HepG2 (cell line): ENCODE data around the gene CLRN2. TPM values are rescaled to one million over a fixed set of nuclear protein-coding genes. Genes with fewer than 3 reads are reported as not detected.
A peak's percentile ranks its signal among the peaks of the same experiment; 100 is the strongest.

Source experiments
- ATAC-seq: fragments of 200-7000 bp; cut with Tn5 transposase; 3 replicates; pipeline ENCODE4 v1.9.1; 2020; ENCODE audit warnings: mild to moderate bottlenecking, moderate library complexity
- BruUV-seq: library from RNA; stranded (reverse); fragments of 400-500 nt; replicated peaks from 2 replicates; lab custom pipeline; 2021; lab: Mats Ljungman, UMichigan
- CTCF ChIA-PET: fragments of 300-600 bp; formaldehyde crosslinking; extraction: SDS; loops from one replicate; lab custom pipeline; 2021; ENCODE audit warnings: low total read pairs, inconsistent platforms, low intra/inter-chr PET ratio; lab: Yijun Ruan, JAX
- POLR2A ChIA-PET: fragments of 350-600 bp; sonication (Branson Sonifier 250); formaldehyde crosslinking; loops from one replicate; lab custom pipeline; 2020; ENCODE audit warnings: antibody characterized with exemption, inconsistent platforms; lab: Yijun Ruan, JAX
- DNase-seq: peaks from one replicate; pipeline ENCODE4 v3.0.0-alpha.2; 2015; ENCODE audit warnings: low spot score
- FAIRE-seq: peaks from 3 replicates; lab custom pipeline; 2011; peaks lifted over from hg19 to GRCh38; lab: Jason Lieb, UNC
- H2AFZ ChIP-seq: one replicate; pipeline ENCODE4 v1.6.1; 2011; ENCODE audit warnings: low read length, inconsistent platforms
- H3K27ac ChIP-seq: fragments of 300-600 bp; 3 replicates; pipeline ENCODE4 v1.8.0; 2011; ENCODE audit warnings: mixed run types, mild to moderate bottlenecking, mixed read lengths, low read length, inconsistent platforms; ENCODE audit not compliant: insufficient read depth; ENCODE audit errors: extremely low read length
- H3K27me3 ChIP-seq, 2 experiments: fragments of 200-600 bp in 1 of 2; 2 replicates in 1 of 2; 3 replicates in 1 of 2; pipeline versions ENCODE4 v1.6.0 to v1.8.0; 2011; ENCODE audit warnings: low read length in 2 of 2, mild to moderate bottlenecking in 2 of 2, moderate library complexity in 2 of 2, inconsistent platforms in 1 of 2; ENCODE audit not compliant: insufficient read depth in 2 of 2, control insufficient read depth in 1 of 2
- H3K36me3 ChIP-seq, 2 experiments: fragments of 200-600 bp in 1 of 2; replicated peaks in 1 of 2; 2 replicates in 1 of 2; 3 replicates in 1 of 2; pipeline versions ENCODE4 v1.5.1 to v1.8.0; 2011; ENCODE audit warnings: low read length in 2 of 2, inconsistent platforms in 1 of 2; ENCODE audit not compliant: insufficient read depth in 2 of 2, control insufficient read depth in 1 of 2
- H3K4me1 ChIP-seq: 2 replicates; pipeline ENCODE4 v1.5.1; 2012; ENCODE audit warnings: low read length, inconsistent platforms; ENCODE audit not compliant: insufficient read depth
- H3K4me2 ChIP-seq: 2 replicates; pipeline ENCODE4 v1.6.0; 2011; ENCODE audit warnings: low read depth, low read length, inconsistent platforms
- H3K4me3 ChIP-seq, 3 experiments: fragments of 200-600 bp in 1 of 3; sonication (generic), shearing (Covaris generic) in 1 of 3; replicated peaks in 1 of 3; 2 replicates each; pipeline ENCODE4 v1.5.1; 2011 to 2016; ENCODE audit warnings: low read length in 3 of 3, inconsistent platforms in 2 of 3, low read depth in 2 of 3, mild to moderate bottlenecking in 2 of 3, control low read depth in 1 of 3, mixed read lengths in 1 of 3; ENCODE audit not compliant: insufficient read depth in 1 of 3
- H3K79me2 ChIP-seq: one replicate; pipeline ENCODE4 v1.6.1; 2011; ENCODE audit warnings: low read length, inconsistent platforms; ENCODE audit not compliant: insufficient read depth
- H3K9ac ChIP-seq: 2 replicates; pipeline ENCODE4 v1.6.0; 2011; ENCODE audit warnings: mild to moderate bottlenecking, low read depth, low read length, inconsistent platforms; ENCODE audit not compliant: insufficient read depth
- H3K9me3 ChIP-seq: 2 replicates; pipeline ENCODE4 v1.5.1; 2012; ENCODE audit warnings: mild to moderate bottlenecking, low read length
- H4K20me1 ChIP-seq: 2 replicates; pipeline ENCODE4 v1.6.0; 2011; ENCODE audit warnings: inconsistent platforms, mild to moderate bottlenecking, low read length, moderate library complexity; ENCODE audit not compliant: insufficient read depth
- ATF2 ChIP-seq: sonication (generic); formaldehyde crosslinking; IDR thresholded peaks from 2 replicates; pipeline ENCODE4 v1.4.0; 2020; ENCODE audit warnings: missing genetic modification reagents
- MYPOP ChIP-seq: sonication (generic); formaldehyde crosslinking; IDR thresholded peaks from 2 replicates; pipeline ENCODE4 v1.8.1; 2023; ENCODE audit warnings: mild to moderate bottlenecking, moderate library complexity, missing genetic modification reagents
- NONO ChIP-seq, 2 experiments: fragments of 450-650 bp in 1 of 2; sonication (generic) in 1 of 2; formaldehyde crosslinking in 1 of 2; IDR thresholded peaks in 1 of 2; conservative IDR thresholded peaks in 1 of 2; 2 replicates each; pipeline versions ENCODE4 v1.6.1 to v1.8.0; 2017 to 2022; ENCODE audit warnings: mild to moderate bottlenecking in 1 of 2, missing genetic modification reagents in 1 of 2, moderate library complexity in 1 of 2
- RARA ChIP-seq: IDR thresholded peaks from 2 replicates; pipeline ENCODE4 v1.6.1; 2016; ENCODE audit warnings: missing genetic modification reagents, missing compliant biosample characterization
- RNF2 ChIP-seq: fragments of 450-650 bp; conservative IDR thresholded peaks from 2 replicates; pipeline ENCODE4 v1.6.1; 2016; ENCODE audit warnings: low read depth
- UBTF ChIP-seq: sonication (generic); formaldehyde crosslinking; IDR thresholded peaks from 2 replicates; pipeline ENCODE4 v1.4.0; 2020; ENCODE audit warnings: mild to moderate bottlenecking, missing genetic modification reagents
- ZBTB2 ChIP-seq: sonication (generic); formaldehyde crosslinking; IDR thresholded peaks from 2 replicates; pipeline ENCODE4 v1.8.0; 2022; ENCODE audit warnings: low read depth, missing genetic modification reagents
- ZNF234 ChIP-seq: sonication (generic); formaldehyde crosslinking; conservative IDR thresholded peaks from 2 replicates; pipeline ENCODE4 v1.5.1; 2020; ENCODE audit warnings: mild to moderate bottlenecking, missing genetic modification reagents
- ZNF687 ChIP-seq: sonication (generic); formaldehyde crosslinking; IDR thresholded peaks from 2 replicates; pipeline ENCODE4 v1.5.1; 2020; ENCODE audit warnings: mild to moderate bottlenecking, missing genetic modification reagents, moderate library complexity
- ZNF768 ChIP-seq: sonication (generic); formaldehyde crosslinking; IDR thresholded peaks from 2 replicates; pipeline ENCODE4 v1.4.0; 2020; ENCODE audit warnings: missing genetic modification reagents
- WGBS: methylation state at CpG from one replicate; pipeline ENCODE4 v1.1.6; 2017; ENCODE audit warnings: low lambda C conversion rate; 5-methylcytosine and 5-hydroxymethylcytosine counted together
- in situ Hi-C: cut with HindIII; loops from 2 replicates; pipeline ENCODE4 v1.10.0; 2017; ENCODE audit warnings: low pct_unique_long_range_greater_than_20kb; ENCODE audit not compliant: extremely low pct_ligation_motif_present
- intact Hi-C: fragments of 100-400 bp; cut with micrococcal nuclease; formaldehyde crosslinking; loops from one replicate; pipeline ENCODE4 v1.10.0; 2022; ENCODE audit not compliant: unreplicated experiment
- polyA plus RNA-seq, 8 experiments: library from polyadenylated mRNA; depleted of rRNA in 3 of 8; stranded (reverse) in 7 of 8; unstranded in 1 of 8; fragments of >200 nt; fragmentation: Illumina TruSeq in 4 of 8; extraction: Trizol in 4 of 8; gene quantifications; 2 replicates each; pipeline versions ENCODE4 v1.2.1 to v1.2.3, GENCODE V29; 2011 to 2016; ENCODE audit warnings: low read depth in 4 of 8, missing spikeins in 1 of 8, mixed read lengths in 1 of 8; ENCODE audit not compliant: insufficient read depth in 1 of 8
- total RNA-seq, 5 experiments: library from RNA; depleted of rRNA; stranded (reverse); fragments of >200 nt; fragmentation: Illumina TruSeq; extraction: Trizol; gene quantifications; 2 replicates each; pipeline ENCODE4 v1.2.3, GENCODE V29; 2016; ENCODE audit warnings: low read depth in 1 of 5

CLRN2 gene
- total and polyA plus RNA-seq, 2 of the 13 experiments (the other 11 are each of a cell fraction or from before 2014, with no cell fraction given), result not detected

GRCh38 chr4:17489721-17490120, 25.2 kb upstream of the CLRN2 start (continued):
- TF ChIP-seq ZNF687 (peak; percentile 33; the same call in 1 of the 2 replicates), RARA (CRISPR knock-in tag) (peak; percentile 98), ZNF234 (no peak), RNF2 (no peak)

GRCh38 chr4:17490575-17491059, 24.3 kb upstream of the CLRN2 start:
- peak; percentile 88 for DNase-seq
- H3K4me2 ChIP-seq, result peak overlapping the region; percentile 41
- WGBS, result 9% methylated on average over 6 of the region's 6 CpGs
- no peak overlapping the region for H2AFZ ChIP-seq
- FAIRE-seq, result peak; percentile 86
- no peaks in the 10 kb centered on the region for H3K9me3 ChIP-seq
- H3K79me2 ChIP-seq, result peaks cover 2% of the 10 kb centered on the region
- no TSS peak for BruUV-seq
- ATAC-seq, result peak; percentile 94
- H3K36me3 ChIP-seq, result peaks cover 43 to 83% of the 10 kb centered on the region in 2 experiments
- ChIA-PET POLR2A (interaction anchor here (1.7 kb wide), 1 partner anchor 21 kb away, joined by 5 read pairs; the partner anchor contains the start of gene QDPR), CTCF (no interaction called here)
- in situ Hi-C loops (no loop called here), intact Hi-C loops (loop anchor here (1.0 kb wide), 1 partner anchor 22 kb away; the partner anchor contains the start of gene QDPR)
- no peak overlapping the region for H3K4me3 ChIP-seq
- no peaks in the 10 kb centered on the region for H3K27me3 ChIP-seq
- H3K9ac ChIP-seq, result peak overlapping the region; percentile 35
- peaks cover 10% of the 10 kb centered on the region; the same call in 1 of the 2 replicates for H4K20me1 ChIP-seq
- H3K4me1 ChIP-seq, result peaks cover 32% of the 10 kb centered on the region
- peak overlapping the region; percentile 73 for H3K27ac ChIP-seq
- TF ChIP-seq ZNF768 (no peak), ZBTB2 (CRISPR knock-in tag) (no peak), ATF2 (0 out of 2 replicates have a peak, but pooled peaks have one; percentile 34), UBTF (0 out of 2 replicates have a peak, but pooled peaks have one; percentile 31), MYPOP (CRISPR knock-in tag) (0 out of 2 replicates have a peak, but pooled peaks have one; percentile 45), NONO (IDR thresholded peaks at IDR 0.05) (no peak), NONO (CRISPR knock-in tag; conservative IDR thresholded peaks at IDR 0.05) (peak; percentile 47; the same call in 1 of the 2 replicates)
